HEK293 (cell line): Measurements from ENCODE around the gene CFAP410.

Source experiments
- CTCF ChIA-PET: fragments of 350-600 bp; formaldehyde crosslinking; extraction: SDS; loops from one replicate; lab custom pipeline; 2021; ENCODE audit warnings: antibody characterized with exemption; lab: Yijun Ruan, JAX
- POLR2A ChIA-PET: fragments of 300-600 bp; formaldehyde crosslinking; extraction: SDS; loops from one replicate; lab custom pipeline; 2020; ENCODE audit warnings: antibody characterized with exemption, inconsistent platforms; lab: Yijun Ruan, JAX
- H3K27ac ChIP-seq: fragments of 200-500 bp; sonication (Bioruptor generic); 2 replicates; pipeline ENCODE4 v1.5.1; 2014; ENCODE audit warnings: low read depth, low read length, control low read depth, inconsistent platforms; ENCODE audit errors: extremely low read depth
- H3K36me3 ChIP-seq, 2 experiments: fragments of 200-500 bp in 1 of 2; sonication (Bioruptor generic) in 1 of 2; 1 replicate in 1 of 2; 2 replicates in 1 of 2; pipeline ENCODE4 v1.5.1; 2014 to 2017; ENCODE audit warnings: inconsistent platforms in 2 of 2, low read length in 2 of 2; ENCODE audit not compliant: control insufficient read depth in 2 of 2, insufficient read depth in 1 of 2
- H3K4me1 ChIP-seq: fragments of 200-500 bp; sonication (Bioruptor generic); 2 replicates; pipeline ENCODE4 v1.5.1; 2014; ENCODE audit warnings: mild to moderate bottlenecking, low read length, inconsistent platforms; ENCODE audit not compliant: control insufficient read depth, insufficient read depth
- H3K4me3 ChIP-seq: 2 replicates; pipeline ENCODE4 v1.5.1; 2011; ENCODE audit warnings: low read depth, mild to moderate bottlenecking, control low read depth, low read length, moderate library complexity
- H3K9me3 ChIP-seq: fragments of 200-500 bp; sonication (Bioruptor generic); 2 replicates; pipeline ENCODE4 v1.5.1; 2014; ENCODE audit warnings: low read depth, low read length, inconsistent platforms; ENCODE audit not compliant: control insufficient read depth, insufficient read depth
- GLIS2 ChIP-seq: fragments of 450-650 bp; formaldehyde crosslinking; IDR thresholded peaks from 2 replicates; pipeline ENCODE4 v1.5.1; 2016; ENCODE audit warnings: missing biosample characterization, missing genetic modification characterization
- HIC1 ChIP-seq: fragments of 450-650 bp; formaldehyde crosslinking; IDR thresholded peaks from 2 replicates; pipeline ENCODE4 v1.5.1; 2016; ENCODE audit warnings: missing biosample characterization, missing genetic modification characterization
- HOXC10 ChIP-seq: sonication (generic); formaldehyde crosslinking; IDR thresholded peaks from 2 replicates; pipeline ENCODE4 v1.8.1; 2023; ENCODE audit warnings: mild to moderate bottlenecking, missing genetic modification reagents
- KLF1 ChIP-seq: fragments of 450-650 bp; formaldehyde crosslinking; IDR thresholded peaks from 2 replicates; pipeline ENCODE4 v1.5.1; 2016; ENCODE audit warnings: missing biosample characterization, missing genetic modification characterization
- KLF8 ChIP-seq: fragments of 450-650 bp; formaldehyde crosslinking; IDR thresholded peaks from 2 replicates; pipeline ENCODE4 v1.5.1; 2016; ENCODE audit warnings: missing biosample characterization, missing genetic modification characterization
- MEIS1 ChIP-seq: sonication (generic); formaldehyde crosslinking; IDR thresholded peaks from 2 replicates; pipeline ENCODE4 v1.8.1; 2022; ENCODE audit warnings: missing genetic modification reagents, mild to moderate bottlenecking, borderline replicate concordance
- MYNN ChIP-seq: fragments of 450-650 bp; formaldehyde crosslinking; IDR thresholded peaks from 2 replicates; pipeline ENCODE4 v1.5.1; 2016; ENCODE audit warnings: missing biosample characterization, missing genetic modification characterization, borderline replicate concordance
- SETDB1 ChIP-seq: IDR thresholded peaks from one replicate; pipeline ENCODE4 v1.6.1; 2017; ENCODE audit warnings: mild to moderate bottlenecking, low read length, moderate library complexity, mixed read lengths; ENCODE audit not compliant: insufficient read length
- SP2 ChIP-seq: fragments of 450-650 bp; formaldehyde crosslinking; IDR thresholded peaks from 2 replicates; pipeline ENCODE4 v1.5.1; 2016; ENCODE audit warnings: missing biosample characterization, missing genetic modification characterization
- SP3 ChIP-seq: fragments of 450-650 bp; formaldehyde crosslinking; IDR thresholded peaks from 2 replicates; pipeline ENCODE4 v1.5.1; 2016; ENCODE audit warnings: missing biosample characterization, missing genetic modification characterization
- TRIM28 ChIP-seq: IDR thresholded peaks from 2 replicates; pipeline ENCODE4 v1.6.1; 2011; ENCODE audit warnings: low read length, control low read depth, borderline replicate concordance
- ZBTB7A ChIP-seq: fragments of 450-650 bp; formaldehyde crosslinking; IDR thresholded peaks from 2 replicates; pipeline ENCODE4 v1.5.1; 2016; ENCODE audit warnings: low read depth, missing biosample characterization, missing genetic modification characterization
- ZBTB8A ChIP-seq: fragments of 450-650 bp; formaldehyde crosslinking; IDR thresholded peaks from 2 replicates; pipeline ENCODE4 v1.5.1; 2016; ENCODE audit warnings: missing biosample characterization, missing genetic modification characterization
- ZEB2 ChIP-seq: fragments of 450-650 bp; formaldehyde crosslinking; IDR thresholded peaks from 2 replicates; pipeline ENCODE4 v1.5.1; 2016; ENCODE audit warnings: missing biosample characterization, missing genetic modification characterization
- ZFP37 ChIP-seq: fragments of 450-650 bp; formaldehyde crosslinking; IDR thresholded peaks from 2 replicates; pipeline ENCODE4 v1.5.1; 2016; ENCODE audit warnings: missing biosample characterization, missing genetic modification characterization
- ZNF133 ChIP-seq: fragments of 450-650 bp; formaldehyde crosslinking; IDR thresholded peaks from 2 replicates; pipeline ENCODE4 v1.5.1; 2016; ENCODE audit warnings: missing biosample characterization, missing genetic modification characterization
- ZNF155 ChIP-seq: fragments of 450-650 bp; formaldehyde crosslinking; IDR thresholded peaks from 2 replicates; pipeline ENCODE4 v1.5.1; 2016; ENCODE audit warnings: missing biosample characterization, missing genetic modification characterization
- ZNF2 ChIP-seq: fragments of 450-650 bp; formaldehyde crosslinking; IDR thresholded peaks from 2 replicates; pipeline ENCODE4 v1.5.1; 2016; ENCODE audit warnings: missing biosample characterization, missing genetic modification characterization
- ZNF24 ChIP-seq: fragments of 450-650 bp; formaldehyde crosslinking; IDR thresholded peaks from 2 replicates; pipeline ENCODE4 v1.5.1; 2016; ENCODE audit warnings: missing biosample characterization, missing genetic modification characterization
- ZNF302 ChIP-seq: fragments of 450-650 bp; formaldehyde crosslinking; IDR thresholded peaks from 2 replicates; pipeline ENCODE4 v1.5.1; 2016; ENCODE audit warnings: missing biosample characterization, missing genetic modification characterization, low read depth
- ZNF324 ChIP-seq: fragments of 450-650 bp; formaldehyde crosslinking; IDR thresholded peaks from 2 replicates; pipeline ENCODE4 v1.5.1; 2016; ENCODE audit warnings: missing biosample characterization, missing genetic modification characterization
- ZNF350 ChIP-seq: fragments of 450-650 bp; formaldehyde crosslinking; IDR thresholded peaks from 2 replicates; pipeline ENCODE4 v1.5.0; 2017; ENCODE audit warnings: missing biosample characterization, mild to moderate bottlenecking, missing genetic modification characterization
- ZNF391 ChIP-seq: fragments of 450-650 bp; formaldehyde crosslinking; IDR thresholded peaks from 2 replicates; pipeline ENCODE4 v1.5.1; 2016; ENCODE audit warnings: low read depth, missing biosample characterization, missing genetic modification characterization, borderline replicate concordance
- ZNF555 ChIP-seq: fragments of 450-650 bp; formaldehyde crosslinking; conservative IDR thresholded peaks from 2 replicates; pipeline ENCODE4 v1.5.1; 2017; ENCODE audit warnings: missing biosample characterization, mild to moderate bottlenecking, missing genetic modification characterization, inconsistent platforms
- ZNF626 ChIP-seq: fragments of 450-650 bp; sonication (Bioruptor Pico); formaldehyde crosslinking; IDR thresholded peaks from 2 replicates; pipeline ENCODE4 v1.5.1; 2018; ENCODE audit warnings: missing biosample characterization, missing genetic modification characterization, inconsistent platforms
- ZNF660 ChIP-seq: fragments of 450-650 bp; IDR thresholded peaks from 2 replicates; pipeline ENCODE4 v1.5.1; 2018; ENCODE audit warnings: missing biosample characterization, mild to moderate bottlenecking, missing genetic modification characterization
- ZNF707 ChIP-seq: fragments of 450-650 bp; formaldehyde crosslinking; IDR thresholded peaks from 2 replicates; pipeline ENCODE4 v1.5.1; 2016; ENCODE audit warnings: missing biosample characterization, missing genetic modification characterization
- ZNF776 ChIP-seq: fragments of 450-650 bp; formaldehyde crosslinking; IDR thresholded peaks from 2 replicates; pipeline ENCODE4 v1.5.0; 2017; ENCODE audit warnings: missing biosample characterization, missing genetic modification characterization, borderline replicate concordance
- TF ChIP-seq, protein P1 (sequence below): fragments of 450-650 bp; formaldehyde crosslinking; IDR thresholded peaks from 2 replicates; pipeline ENCODE4 v1.5.1; 2016; ENCODE audit warnings: missing biosample characterization, missing genetic modification characterization
- TF ChIP-seq, protein P2 (sequence below): sonication (generic); formaldehyde crosslinking; IDR thresholded peaks from 2 replicates; pipeline ENCODE4 v1.8.1; 2022; ENCODE audit warnings: mild to moderate bottlenecking, moderate library complexity, missing genetic modification reagents

Gene CFAP410

GRCh38 chr21:44314128-44314527, 25.1 kb downstream of the CFAP410 start:
- Histone ChIP-seq H3K9me3 (no peaks in the 10 kb centered on the region), H3K4me3 (no peak overlapping the region), H3K36me3 (peaks cover 8 to 94% of the 10 kb centered on the region in 2 experiments; a peak in 2 of 3 replicates), H3K4me1 (no peaks in the 10 kb centered on the region), H3K27ac (no peak overlapping the region)
- no peak for TF ChIP-seq ZNF2 (tag by site-specific recombination)
- TF ChIP-seq ZNF626 (tag by site-specific recombination), result no peak
- TF ChIP-seq ZNF555 (tag by site-specific recombination), result no peak
- no peak for TF ChIP-seq ZFP37
- TF ChIP-seq SP3, result no peak
- peak; percentile 60 for TF ChIP-seq KLF1
- TF ChIP-seq GLIS2 (tag by site-specific recombination), result 0 out of 2 replicates have a peak, but pooled peaks have one; percentile 11
- TF ChIP-seq ZNF350 (tag by site-specific recombination), result no peak
- no peak for TF ChIP-seq SETDB1
- TF ChIP-seq KLF8, result no peak
- no peak for TF ChIP-seq ZNF155 (tag by site-specific recombination)
- TF ChIP-seq HIC1 (tag by site-specific recombination), result no peak
- no peak for TF ChIP-seq ZNF391 (tag by site-specific recombination)
- POLR2A ChIA-PET, result no interaction called here
- CTCF ChIA-PET, result no interaction called here

GRCh38 chr21:44313451-44313850, 25.7 kb downstream of the CFAP410 start:
- TF ChIP-seq, protein P1, sequence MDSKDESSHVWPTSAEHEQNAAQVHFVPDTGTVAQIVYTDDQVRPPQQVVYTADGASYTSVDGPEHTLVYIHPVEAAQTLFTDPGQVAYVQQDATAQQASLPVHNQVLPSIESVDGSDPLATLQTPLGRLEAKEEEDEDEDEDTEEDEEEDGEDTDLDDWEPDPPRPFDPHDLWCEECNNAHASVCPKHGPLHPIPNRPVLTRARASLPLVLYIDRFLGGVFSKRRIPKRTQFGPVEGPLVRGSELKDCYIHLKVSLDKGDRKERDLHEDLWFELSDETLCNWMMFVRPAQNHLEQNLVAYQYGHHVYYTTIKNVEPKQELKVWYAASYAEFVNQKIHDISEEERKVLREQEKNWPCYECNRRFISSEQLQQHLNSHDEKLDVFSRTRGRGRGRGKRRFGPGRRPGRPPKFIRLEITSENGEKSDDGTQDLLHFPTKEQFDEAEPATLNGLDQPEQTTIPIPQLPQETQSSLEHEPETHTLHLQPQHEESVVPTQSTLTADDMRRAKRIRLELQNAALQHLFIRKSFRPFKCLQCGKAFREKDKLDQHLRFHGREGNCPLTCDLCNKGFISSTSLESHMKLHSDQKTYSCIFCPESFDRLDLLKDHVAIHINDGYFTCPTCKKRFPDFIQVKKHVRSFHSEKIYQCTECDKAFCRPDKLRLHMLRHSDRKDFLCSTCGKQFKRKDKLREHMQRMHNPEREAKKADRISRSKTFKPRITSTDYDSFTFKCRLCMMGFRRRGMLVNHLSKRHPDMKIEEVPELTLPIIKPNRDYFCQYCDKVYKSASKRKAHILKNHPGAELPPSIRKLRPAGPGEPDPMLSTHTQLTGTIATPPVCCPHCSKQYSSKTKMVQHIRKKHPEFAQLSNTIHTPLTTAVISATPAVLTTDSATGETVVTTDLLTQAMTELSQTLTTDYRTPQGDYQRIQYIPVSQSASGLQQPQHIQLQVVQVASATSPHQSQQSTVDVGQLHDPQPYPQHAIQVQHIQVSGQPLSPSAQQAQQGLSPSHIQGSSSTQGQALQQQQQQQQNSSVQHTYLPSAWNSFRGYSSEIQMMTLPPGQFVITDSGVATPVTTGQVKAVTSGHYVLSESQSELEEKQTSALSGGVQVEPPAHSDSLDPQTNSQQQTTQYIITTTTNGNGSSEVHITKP (tag by site-specific recombination), result no peak
- TF ChIP-seq, protein P2, sequence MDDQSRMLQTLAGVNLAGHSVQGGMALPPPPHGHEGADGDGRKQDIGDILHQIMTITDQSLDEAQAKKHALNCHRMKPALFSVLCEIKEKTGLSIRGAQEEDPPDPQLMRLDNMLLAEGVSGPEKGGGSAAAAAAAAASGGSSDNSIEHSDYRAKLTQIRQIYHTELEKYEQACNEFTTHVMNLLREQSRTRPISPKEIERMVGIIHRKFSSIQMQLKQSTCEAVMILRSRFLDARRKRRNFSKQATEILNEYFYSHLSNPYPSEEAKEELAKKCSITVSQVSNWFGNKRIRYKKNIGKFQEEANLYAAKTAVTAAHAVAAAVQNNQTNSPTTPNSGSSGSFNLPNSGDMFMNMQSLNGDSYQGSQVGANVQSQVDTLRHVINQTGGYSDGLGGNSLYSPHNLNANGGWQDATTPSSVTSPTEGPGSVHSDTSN (CRISPR knock-in tag), result no peak
- no peak for TF ChIP-seq TRIM28
- TF ChIP-seq ZNF24, result no peak
- TF ChIP-seq ZNF707 (tag by site-specific recombination), result no peak
- no peak for TF ChIP-seq ZNF133 (tag by site-specific recombination)
- TF ChIP-seq SP2 (tag by site-specific recombination), result no peak
- no peak for TF ChIP-seq MEIS1
- TF ChIP-seq ZBTB8A (tag by site-specific recombination), result no peak
- no peak for TF ChIP-seq HOXC10
- no peak for TF ChIP-seq ZNF302 (tag by site-specific recombination)
- no peak for TF ChIP-seq ZEB2 (tag by site-specific recombination)
- no peak for TF ChIP-seq ZBTB7A (tag by site-specific recombination)
- TF ChIP-seq ZNF324 (tag by site-specific recombination), result no peak
- TF ChIP-seq ZNF776 (tag by site-specific recombination), result no peak
- no peak for TF ChIP-seq MYNN (tag by site-specific recombination)
- TF ChIP-seq ZNF660, result no peak
- ChIA-PET POLR2A (no interaction called here), CTCF (interaction anchor here (0.6 kb wide), 1 partner anchor 8 kb away, joined by 3 read pairs; no protein-coding TSS in a partner anchor)
- no peak overlapping the region for H3K27ac ChIP-seq
- no peak overlapping the region for H3K4me3 ChIP-seq
- peaks cover 8 to 93% of the 10 kb centered on the region in 2 experiments; a peak in 2 of 3 replicates for H3K36me3 ChIP-seq
- no peaks in the 10 kb centered on the region for H3K4me1 ChIP-seq
- no peaks in the 10 kb centered on the region for H3K9me3 ChIP-seq
